GM18505 (cell line): ENCODE measurements around the gene SGCA.

Experiments used
- ATAC-seq: cut with Tn5 transposase; IDR thresholded peaks from one replicate; pipeline ENCODE4 v1.9.1; 2021; ENCODE audit not compliant: unreplicated experiment
- POLR2A ChIP-seq: IDR thresholded peaks from 4 replicates; pipeline ENCODE4 v1.6.1; 2011; ENCODE audit warnings: borderline replicate concordance; ENCODE audit not compliant: insufficient read depth, insufficient read length; ENCODE audit errors: extremely low read depth

Gene SGCA

GRCh38 chr17:50161911-50162288 is 3.9 kb upstream of the SGCA start:
- no peak for ATAC-seq
- TF ChIP-seq POLR2A = no peak

- no peak for ATAC-seq
- TF ChIP-seq POLR2A = no peak
Measured at GRCh38 chr17:50162466-50163254, 3.1 kb upstream of the SGCA start.

- no peak for TF ChIP-seq POLR2A
- ATAC-seq = no peak
Measured at GRCh38 chr17:50163843-50164696, 1.7 kb upstream of the SGCA start.

GRCh38 chr17:50164697-50164988 is 1.2 kb upstream of the SGCA start:
- no peak for TF ChIP-seq POLR2A
- no peak for ATAC-seq

GRCh38 chr17:50165066-50165465 is 739 bp upstream of the SGCA start:
- TF ChIP-seq POLR2A = no peak
- no peak for ATAC-seq

GRCh38 chr17:50165466-50165865 is 339 bp upstream of the SGCA start:
- TF ChIP-seq POLR2A = no peak
- ATAC-seq = no peak

- no peak for ATAC-seq
- TF ChIP-seq POLR2A = no peak
Measured at GRCh38 chr17:50166518-50167181, 845 bp downstream of the SGCA start.

GRCh38 chr17:50167371-50167770 is 1.6 kb downstream of the SGCA start:
- TF ChIP-seq POLR2A = no peak
- no peak for ATAC-seq

- no peak for ATAC-seq
- TF ChIP-seq POLR2A = no peak
Measured at GRCh38 chr17:50168319-50168718, 2.5 kb downstream of the SGCA start.

- TF ChIP-seq POLR2A = no peak
- ATAC-seq = no peak
Measured at GRCh38 chr17:50169121-50169764, 3.4 kb downstream of the SGCA start.

- no peak for ATAC-seq
- no peak for TF ChIP-seq POLR2A
Measured at GRCh38 chr17:50169881-50170459, 4.2 kb downstream of the SGCA start.

GRCh38 chr17:50170662-50171370 is 5.0 kb downstream of the SGCA start:
- peak; percentile 65 for ATAC-seq
- TF ChIP-seq POLR2A = no peak

GRCh38 chr17:50171371-50172071 is 5.7 kb downstream of the SGCA start:
- TF ChIP-seq POLR2A = no peak
- no peak for ATAC-seq

- no peak for ATAC-seq
- no peak for TF ChIP-seq POLR2A
Measured at GRCh38 chr17:50172130-50172529, 6.3 kb downstream of the SGCA start.
